Activated CD4-positive, CD25-positive, alpha-beta regulatory T cell (primary cell): Measurements from ENCODE around the gene LCN12.

Experiments
- DNase-seq, 4 experiments: peaks; one replicate each; lab custom pipeline; 2025; lab: John Stamatoyannopoulos, UW

LCN12 gene

GRCh38 chr9:136927343-136928271 is 24.5 kb upstream of the LCN12 start:
- no peak for DNase-seq

GRCh38 chr9:136928591-136928990 is 23.5 kb upstream of the LCN12 start:
- DNase-seq: no peak

DNA sequence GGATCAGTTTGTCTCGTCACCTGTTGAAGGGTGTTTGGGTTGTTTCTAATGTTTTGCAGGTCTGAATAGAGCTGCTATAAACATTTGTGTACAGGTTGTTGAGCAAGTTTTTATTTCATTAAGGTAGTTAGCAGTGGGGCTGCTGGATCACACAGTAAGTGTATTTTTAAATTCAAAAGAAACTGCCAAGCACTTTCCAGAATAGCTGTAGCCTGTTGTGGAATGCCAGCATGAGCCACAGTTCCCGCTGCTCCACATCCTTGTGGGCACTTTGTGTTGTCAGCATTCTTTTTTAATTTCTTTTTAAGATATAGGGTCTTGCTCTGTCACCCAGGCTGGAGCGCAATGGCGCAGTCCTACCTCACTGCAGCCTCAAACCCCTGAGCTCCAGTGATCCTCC is 22.1 kb upstream of the LCN12 start:
- DNase-seq: no peak

DNA sequence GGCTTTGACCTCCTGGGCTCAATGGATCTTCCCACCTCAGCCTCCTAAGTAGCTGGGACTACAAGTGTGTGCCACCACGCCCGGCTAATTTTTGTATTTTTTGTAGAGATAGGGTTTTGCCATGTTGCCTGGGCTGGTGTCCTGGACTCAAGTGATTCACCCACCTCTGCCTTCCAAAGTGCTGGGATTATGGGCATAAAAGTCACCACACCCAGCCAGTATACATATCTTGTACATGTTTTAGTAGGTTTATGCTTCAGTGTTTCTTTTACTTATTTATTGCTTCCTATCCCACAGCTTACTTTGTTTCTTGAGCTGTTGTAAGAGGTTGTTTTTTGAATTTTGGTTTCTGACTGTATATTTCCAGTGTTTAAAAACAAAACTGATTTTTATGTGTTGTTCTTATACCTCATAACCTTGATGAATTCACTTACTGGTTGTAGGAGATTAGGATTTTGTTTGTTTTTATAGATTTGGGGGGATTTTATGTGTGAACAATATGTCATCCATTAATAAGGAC is 20.4 kb upstream of the LCN12 start:
- no peak for DNase-seq

GRCh38 chr9:136934277-136934676 is 17.8 kb upstream of the LCN12 start:
- DNase-seq: no peak

DNA sequence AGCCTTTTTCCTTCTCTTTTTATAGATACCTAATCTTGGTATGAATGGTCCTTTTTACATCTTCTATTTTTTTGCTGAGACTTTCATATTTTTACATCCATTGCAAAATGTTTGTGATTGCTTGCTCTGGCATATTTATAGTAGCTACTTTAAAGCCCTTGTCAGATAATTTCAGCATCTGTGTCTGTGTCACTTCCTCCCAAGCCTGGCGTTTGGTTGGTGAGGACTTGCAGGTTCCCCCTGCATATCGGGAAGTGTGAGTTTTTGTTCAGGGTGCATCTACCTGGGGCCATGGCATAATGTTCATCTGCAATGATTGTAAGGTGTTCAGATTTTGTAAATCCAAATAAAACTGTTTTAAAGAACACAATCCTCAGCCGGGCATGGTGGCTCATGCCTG is 16.4 kb upstream of the LCN12 start:
- DNase-seq: no peak

DNA sequence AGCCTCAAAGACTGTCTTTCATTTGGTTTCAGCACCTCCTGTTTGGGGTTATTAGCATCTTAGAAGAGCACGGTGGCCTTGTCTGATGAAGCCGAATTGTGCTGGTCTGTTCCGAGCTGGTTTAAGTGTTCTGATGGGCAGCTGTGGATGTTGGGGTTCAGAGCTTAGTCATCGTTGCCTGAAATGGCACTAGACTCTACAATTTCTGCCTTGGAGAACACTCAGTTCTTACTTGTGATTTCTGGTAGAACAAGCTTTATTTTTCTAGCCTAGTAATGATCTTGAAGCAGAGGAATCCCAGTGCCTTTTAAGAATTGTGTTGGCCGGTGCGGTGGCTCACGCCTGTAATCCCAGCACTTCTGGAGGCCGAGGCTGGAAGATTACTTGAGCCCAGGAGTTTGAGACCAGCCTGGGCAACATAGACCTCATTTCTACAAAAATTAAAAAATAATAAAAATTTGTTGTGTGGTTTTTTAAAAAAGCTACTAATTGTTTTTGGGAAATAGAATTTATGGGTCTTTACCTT is 15.4 kb upstream of the LCN12 start:
- DNase-seq: no peak

DNA sequence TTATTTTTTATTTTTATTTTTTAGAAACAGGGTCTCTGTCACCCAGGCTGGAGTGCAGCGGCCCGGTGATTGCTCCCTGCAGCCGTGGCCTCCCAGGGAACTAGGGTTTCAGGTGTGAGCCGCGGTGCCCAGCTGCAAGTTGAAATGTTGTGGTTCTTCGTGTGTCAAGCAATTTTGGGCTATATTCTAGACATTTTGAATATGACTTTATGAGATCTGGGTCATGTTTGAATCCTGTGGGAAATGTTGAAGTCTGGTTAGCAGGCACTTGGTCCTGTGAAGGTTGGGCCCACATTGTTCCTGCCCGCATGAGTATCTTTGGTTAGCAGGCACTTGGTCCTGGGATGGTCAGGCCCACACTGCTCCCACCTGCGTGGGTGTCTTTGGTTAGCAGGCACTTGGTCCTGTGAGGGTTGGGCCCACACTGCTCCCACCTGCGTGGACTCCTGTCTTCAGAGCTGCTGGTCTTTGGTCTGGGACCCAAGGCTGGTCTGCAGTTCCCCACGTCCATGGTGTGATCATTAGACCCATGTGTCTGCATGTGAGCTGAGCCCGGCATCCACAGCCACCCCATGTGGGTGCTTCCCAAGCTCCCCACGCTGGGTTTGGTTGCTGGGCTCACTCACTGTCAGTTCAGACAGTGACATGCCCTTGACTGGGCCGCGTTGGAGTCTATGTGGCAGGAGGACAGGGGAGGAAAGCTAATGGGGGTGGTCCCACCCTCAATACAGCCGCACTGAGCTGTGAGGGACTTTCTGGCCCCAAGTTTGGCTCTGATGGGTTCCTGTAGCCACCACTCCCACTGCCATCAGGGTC is 14.7 kb upstream of the LCN12 start:
- no peak for DNase-seq

- DNase-seq: no peak
Observed at GRCh38 chr9:136939431-136939995, 12.6 kb upstream of the LCN12 start.

GRCh38 chr9:136939996-136940525 is 12.0 kb upstream of the LCN12 start:
- no peak for DNase-seq

GRCh38 chr9:136940526-136941230 is 11.4 kb upstream of the LCN12 start:
- no peak for DNase-seq

- DNase-seq: no peak
Observed at GRCh38 chr9:136941231-136942111, 10.6 kb upstream of the LCN12 start.

- no peak for DNase-seq
Observed at GRCh38 chr9:136942112-136942880, 9.8 kb upstream of the LCN12 start.

DNA sequence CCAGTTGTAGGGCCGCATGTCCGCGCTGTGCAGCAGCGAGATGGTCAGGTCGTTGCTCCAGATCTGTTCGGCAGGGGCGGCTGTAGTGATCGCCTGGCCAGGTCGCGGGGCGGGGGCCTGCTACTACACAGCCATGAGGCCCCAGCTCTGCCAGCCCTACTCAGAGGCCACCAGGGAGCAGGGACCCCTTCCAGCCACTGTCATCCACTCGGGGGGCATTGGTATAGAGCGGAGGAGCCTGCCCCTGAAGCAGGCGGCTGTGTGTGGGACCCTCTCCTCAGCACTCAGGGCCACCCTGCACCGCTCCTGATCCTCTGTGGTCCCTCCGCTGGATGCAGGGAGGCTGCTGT is 9.2 kb upstream of the LCN12 start:
- no peak for DNase-seq

GRCh38 chr9:136943291-136944211 is 8.5 kb upstream of the LCN12 start:
- DNase-seq: no peak

DNA sequence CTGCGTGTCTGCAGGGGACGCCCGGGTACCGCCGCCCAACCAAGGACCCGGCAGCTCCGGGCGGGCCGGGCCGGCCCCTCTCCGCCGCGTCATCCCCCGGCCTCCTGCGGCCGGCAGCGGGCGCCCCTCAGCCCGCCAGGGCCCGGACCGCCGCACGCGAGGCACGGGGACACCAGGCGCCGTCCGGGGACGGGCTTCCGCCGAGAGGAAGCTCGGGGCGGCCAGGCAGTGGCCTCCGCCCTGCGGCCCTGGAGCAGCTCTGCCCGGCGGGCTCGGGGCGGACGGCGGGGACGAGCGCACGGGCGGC is 7.9 kb upstream of the LCN12 start:
- no peak for DNase-seq

- peak; percentile 88 to 95 (median 92) for DNase-seq
Observed at GRCh38 chr9:136944519-136945332, 7.3 kb upstream of the LCN12 start, which contains the start of the genes C8G and FBXW5. C8G (plus strand) TSS chr9:136945243; CDS start chr9:136945321, 78 bp downstream. FBXW5 (minus strand) TSS chr9:136944738; CDS start chr9:136944083, 655 bp downstream.
